NK-92 (cell line): Measurements from ENCODE around the gene KIFC1.
"Not testable (repeated sequence)": the region's sequence is repeated elsewhere in the genome, so short reads cannot be mapped to it uniquely, and the experiment has no call there.

Source experiments
- DNase-seq: peaks from one replicate; lab custom pipeline; 2025; ENCODE audit not compliant: unreplicated experiment; lab: John Stamatoyannopoulos, UW

Gene KIFC1, protein sequence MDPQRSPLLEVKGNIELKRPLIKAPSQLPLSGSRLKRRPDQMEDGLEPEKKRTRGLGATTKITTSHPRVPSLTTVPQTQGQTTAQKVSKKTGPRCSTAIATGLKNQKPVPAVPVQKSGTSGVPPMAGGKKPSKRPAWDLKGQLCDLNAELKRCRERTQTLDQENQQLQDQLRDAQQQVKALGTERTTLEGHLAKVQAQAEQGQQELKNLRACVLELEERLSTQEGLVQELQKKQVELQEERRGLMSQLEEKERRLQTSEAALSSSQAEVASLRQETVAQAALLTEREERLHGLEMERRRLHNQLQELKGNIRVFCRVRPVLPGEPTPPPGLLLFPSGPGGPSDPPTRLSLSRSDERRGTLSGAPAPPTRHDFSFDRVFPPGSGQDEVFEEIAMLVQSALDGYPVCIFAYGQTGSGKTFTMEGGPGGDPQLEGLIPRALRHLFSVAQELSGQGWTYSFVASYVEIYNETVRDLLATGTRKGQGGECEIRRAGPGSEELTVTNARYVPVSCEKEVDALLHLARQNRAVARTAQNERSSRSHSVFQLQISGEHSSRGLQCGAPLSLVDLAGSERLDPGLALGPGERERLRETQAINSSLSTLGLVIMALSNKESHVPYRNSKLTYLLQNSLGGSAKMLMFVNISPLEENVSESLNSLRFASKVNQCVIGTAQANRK

GRCh38 chr6:33391278-33391921 is at the start of gene KIFC1:
KIFC1 (plus strand) TSS chr6:33391823; CDS start chr6:33391986, 163 bp downstream.
- peak; percentile 96 for DNase-seq

DNA sequence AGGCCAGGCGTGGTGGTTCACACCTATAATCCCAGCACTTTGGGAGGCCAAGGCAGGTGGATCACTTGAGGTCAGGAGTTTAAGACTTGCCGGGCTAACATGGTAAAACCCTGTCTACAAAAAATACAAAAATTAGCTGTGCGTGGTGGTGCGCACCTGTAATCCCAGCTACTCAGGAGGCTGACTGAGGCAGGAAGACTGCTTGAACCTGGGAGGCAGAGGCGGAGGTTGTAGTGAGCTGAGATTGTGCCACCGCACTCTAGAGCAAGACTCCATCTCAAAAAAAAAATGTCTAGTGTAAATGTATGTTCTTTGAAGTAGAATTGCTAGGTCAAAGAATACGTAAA is 48.0 kb upstream of the KIFC1 start:
- not testable (repeated sequence) for DNase-seq

- no peak for DNase-seq
Observed at GRCh38 chr6:33343953-33344611, 47.5 kb upstream of the KIFC1 start.

DNA sequence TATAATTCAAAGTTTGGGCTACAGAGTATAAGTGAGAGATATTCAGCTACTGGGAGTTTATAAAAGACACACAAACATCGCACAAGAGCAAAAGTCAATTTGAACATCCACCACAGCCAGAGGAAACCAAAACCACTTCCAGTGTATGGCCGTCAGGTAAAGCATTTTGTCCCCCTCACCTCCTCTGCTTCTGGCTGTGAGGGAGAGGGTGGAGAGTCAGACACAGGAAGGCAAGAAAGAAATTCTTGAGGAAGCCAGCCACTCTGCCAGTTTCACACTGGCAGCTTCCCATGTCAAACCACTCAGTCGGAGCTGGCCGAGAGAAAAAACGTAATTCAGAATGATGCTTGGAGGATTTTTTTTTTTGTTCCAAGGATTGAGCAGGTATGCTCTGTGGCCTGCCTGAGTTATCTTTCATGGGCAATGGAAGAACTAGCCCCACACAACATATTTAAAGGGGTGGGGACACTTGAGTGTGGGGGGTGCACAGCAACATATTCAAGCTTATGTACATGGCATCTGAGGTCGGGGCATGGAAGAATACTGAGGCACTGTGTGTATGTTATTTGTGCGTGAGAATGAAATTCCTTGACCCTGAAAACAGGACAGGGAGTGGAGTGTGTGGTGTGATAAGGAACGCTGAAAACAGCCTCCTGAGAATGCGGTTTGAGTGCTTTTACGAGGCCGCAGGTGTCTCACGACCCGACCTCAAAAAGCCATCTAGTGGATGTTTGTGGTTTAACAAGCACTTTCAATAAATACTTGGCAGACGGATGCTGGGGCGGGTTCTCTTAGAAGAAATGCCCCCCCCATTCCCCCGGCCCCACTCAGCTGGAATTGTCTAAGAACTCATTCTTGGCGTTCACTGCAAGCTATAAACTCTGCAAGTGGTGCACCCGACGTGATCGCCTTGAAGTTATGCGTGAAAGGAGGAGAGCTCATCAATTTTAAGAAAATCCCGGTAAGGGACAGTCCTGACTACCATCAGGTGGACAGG is 46.6 kb upstream of the KIFC1 start:
- DNase-seq: no peak

GRCh38 chr6:33346972-33347371 is 44.7 kb upstream of the KIFC1 start:
- DNase-seq: not testable (repeated sequence)

DNA sequence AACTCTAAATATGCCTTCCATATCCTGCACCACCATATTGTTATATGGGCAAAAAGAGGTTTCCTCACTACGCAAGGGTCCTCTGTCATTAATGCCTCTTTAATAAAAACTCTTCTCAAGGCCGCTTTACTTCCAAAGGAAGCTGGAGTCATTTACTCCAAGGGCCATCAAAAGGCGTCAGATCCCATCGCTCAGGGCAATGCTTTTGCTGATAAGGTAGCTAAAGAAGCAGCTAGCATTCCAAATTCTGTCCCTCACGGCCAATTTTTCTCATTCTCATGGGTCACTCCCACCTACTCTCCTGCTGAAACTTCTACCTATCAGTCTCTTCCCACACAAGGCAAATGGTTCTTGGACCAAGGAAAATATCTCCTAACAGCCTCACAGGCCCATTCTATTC is 43.8 kb upstream of the KIFC1 start:
- DNase-seq: no peak

GRCh38 chr6:33355860-33356259 is 35.8 kb upstream of the KIFC1 start:
- DNase-seq: not testable (repeated sequence)

- DNase-seq: no peak
Observed at GRCh38 chr6:33356295-33356694, 35.3 kb upstream of the KIFC1 start.

DNA sequence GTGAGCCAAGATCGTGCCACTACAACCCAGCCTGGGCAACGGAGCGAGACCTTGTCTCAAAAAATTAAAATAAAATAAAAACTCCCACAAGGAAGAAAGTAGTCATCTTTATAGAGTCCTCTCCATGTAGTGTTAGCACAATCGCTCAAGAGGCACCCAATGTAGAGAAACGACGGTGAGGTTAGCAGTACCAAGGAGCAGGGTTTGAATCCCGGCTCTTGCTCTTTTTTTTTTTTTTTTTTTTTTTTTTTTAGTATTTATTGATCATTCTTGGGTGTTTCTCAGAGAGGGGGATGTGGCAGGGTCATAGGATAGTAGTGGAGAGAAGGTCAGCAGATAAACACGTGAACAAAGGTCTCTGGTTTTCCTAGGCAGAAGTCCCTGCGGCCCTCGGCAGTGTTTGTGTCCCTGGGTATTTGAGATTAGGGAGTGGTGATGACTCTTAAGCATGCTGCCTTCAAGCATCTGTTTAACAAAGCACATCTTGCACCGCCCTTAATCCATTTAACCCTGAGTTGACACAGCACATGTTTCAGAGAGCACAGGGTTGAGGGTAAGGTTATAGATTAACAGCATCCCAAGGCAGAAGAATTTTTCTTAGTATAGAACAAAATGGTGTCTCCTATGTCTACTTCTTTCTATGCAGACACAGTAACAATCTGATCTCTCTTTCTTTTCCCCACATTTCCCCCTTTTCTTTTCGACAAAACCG is 34.3 kb upstream of the KIFC1 start:
- DNase-seq: not testable (repeated sequence)

DNA sequence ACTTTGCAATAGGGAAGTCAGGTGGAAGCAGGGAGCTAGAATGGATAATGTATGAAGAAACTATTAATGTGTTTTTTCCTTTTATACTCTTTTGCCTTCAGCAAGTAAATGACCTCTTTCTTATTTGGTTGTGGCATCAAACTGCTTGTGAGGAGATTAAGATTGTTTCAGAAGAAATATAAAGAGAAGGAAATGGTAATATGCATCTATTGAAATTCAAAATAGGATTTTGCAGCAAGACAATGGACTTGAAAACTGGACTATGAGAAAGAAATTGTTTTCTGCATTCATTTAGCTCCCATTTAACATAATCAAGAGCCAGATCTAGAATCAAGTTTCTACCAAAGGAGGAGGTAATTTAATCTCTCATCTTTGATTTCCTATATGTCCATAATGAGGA is 32.3 kb upstream of the KIFC1 start:
- no peak for DNase-seq

DNA sequence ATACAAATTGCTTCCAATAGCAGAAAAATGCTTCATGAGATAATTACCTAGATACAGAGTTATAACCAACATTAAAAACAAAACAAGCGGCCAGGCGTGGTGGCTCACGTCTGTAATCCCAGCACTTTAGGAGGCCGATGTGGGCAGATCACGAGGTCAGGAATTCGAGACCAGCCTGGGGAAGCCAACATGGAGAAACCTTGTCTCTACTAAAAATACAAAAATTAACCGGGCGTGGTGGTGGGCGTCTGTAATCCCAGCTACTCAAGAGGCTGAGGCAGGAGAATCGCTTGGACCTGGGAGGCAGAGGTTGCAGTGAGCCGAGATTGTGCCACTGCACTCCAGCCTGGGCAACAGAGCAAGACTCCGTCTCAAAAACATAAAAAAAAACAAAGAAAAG is 28.1 kb upstream of the KIFC1 start:
- DNase-seq: not testable (repeated sequence)

GRCh38 chr6:33364475-33365205 is 27.0 kb upstream of the KIFC1 start:
- not testable (repeated sequence) for DNase-seq

- DNase-seq: not testable (repeated sequence)
Observed at GRCh38 chr6:33365206-33365971, 26.2 kb upstream of the KIFC1 start.

DNA sequence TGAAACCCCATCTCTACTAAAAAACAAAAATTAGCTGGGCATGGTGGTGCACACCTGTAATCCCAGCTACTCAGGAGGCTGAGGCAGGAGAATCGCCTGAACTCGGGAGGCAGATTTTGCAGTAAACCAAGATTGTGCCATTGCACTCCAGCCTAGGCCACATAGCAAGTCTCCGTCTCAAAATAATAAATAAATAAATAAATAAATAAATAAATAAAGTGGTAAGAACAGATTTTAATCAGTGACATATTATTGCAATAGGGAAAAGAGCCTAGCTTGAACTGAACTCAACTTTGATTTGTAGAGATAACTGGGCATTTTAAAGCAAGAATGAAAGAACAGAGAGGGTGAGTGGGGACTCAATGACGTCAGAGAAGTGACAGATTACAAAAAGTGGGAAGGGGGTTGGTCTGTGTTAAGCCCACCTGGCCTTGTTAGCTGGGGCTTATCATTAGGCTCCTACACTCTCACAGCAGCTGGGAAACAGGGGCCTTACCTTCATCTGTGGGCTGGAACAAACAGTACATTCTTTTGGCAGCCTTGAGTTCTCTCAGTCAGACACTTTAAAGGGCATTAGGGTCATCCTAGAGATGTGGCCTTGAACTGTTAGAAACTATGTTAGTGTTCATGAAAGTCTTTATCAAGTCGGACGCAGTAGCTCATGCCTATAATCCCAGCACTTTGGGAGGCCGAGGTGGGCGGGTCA is 24.5 kb upstream of the KIFC1 start:
- DNase-seq: no peak

DNA sequence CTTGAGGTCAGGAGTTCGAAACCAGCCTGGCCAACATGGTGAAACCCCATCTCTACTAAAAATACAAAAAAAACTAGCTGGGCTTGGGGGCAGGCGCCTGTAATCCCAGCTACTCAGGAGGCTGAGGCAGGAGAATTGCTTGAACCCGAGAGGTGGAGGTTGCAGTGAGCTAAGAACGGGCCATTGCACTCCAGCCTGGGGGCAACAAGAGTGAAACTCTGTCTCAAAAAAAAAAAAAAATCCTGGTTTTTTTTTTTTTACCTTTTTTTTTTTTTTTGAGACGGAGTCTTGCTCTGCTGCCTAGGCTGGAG is 24.0 kb upstream of the KIFC1 start:
- not testable (repeated sequence) for DNase-seq

DNA sequence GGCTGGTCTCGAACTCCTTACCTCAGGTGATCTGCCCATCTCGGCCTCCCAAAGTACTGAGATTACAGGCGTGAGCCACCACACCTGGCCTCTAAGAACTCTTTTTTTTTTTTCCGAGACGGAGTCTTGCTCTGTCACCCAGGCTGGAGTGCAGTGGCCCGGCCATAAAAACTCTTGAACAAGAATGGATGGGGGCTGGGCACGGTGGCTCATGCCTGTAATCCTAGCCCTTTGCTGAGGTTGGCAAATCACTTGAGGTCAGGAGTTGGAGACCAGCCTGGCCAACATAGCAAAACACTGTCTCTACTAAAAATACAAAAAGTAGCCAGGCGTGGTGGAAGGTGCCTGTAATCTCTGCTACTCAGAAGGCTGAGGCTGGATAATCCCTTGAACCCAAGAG is 19.7 kb upstream of the KIFC1 start:
- DNase-seq: not testable (repeated sequence)

DNA sequence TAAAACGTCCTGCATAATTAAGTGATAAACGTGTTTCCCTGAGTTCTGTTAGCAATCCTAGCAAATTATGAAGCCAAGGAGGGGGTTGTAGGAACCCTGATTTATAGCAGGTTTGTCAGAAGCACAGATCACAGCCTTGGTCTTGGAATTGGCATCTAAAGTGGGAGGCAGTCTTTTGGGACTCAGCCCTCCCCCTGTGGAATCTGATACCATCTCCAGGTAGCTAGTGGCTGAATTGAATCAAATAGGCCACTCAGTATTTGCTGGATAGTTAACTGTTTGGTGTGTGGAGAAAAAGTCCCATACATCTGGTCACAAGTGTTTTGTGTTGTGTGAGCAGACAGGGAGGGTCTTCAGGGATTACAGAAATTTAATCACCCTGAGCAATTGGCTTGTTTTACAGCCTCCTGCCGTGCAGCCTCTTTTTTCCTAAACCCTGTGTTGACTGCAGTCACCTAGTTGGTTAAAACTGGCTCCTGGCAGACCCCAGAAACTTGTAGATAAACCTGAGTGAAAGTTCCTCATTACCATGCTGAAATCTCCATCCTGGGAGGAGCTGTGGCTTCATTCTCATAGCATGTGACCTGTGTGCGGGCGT is 19.0 kb upstream of the KIFC1 start:
- DNase-seq: no peak
